PC-3 (cell line): ENCODE results near the gene DNAH2. TPM values are rescaled to one million over a fixed set of nuclear protein-coding genes. Genes with fewer than 3 reads are reported as not detected.

Experiments used
- ATAC-seq: fragments of 200-7000 bp; cut with Tn5 transposase; 2 replicates; pipeline ENCODE4 v1.9.1; 2020; ENCODE audit warnings: mild to moderate bottlenecking, moderate library complexity
- BruUV-seq: library from RNA; stranded (reverse); fragments of 400-500 nt; replicated peaks from 2 replicates; lab custom pipeline; 2021; lab: Mats Ljungman, UMichigan
- CTCF ChIA-PET: fragments of 300-600 bp; sonication (Branson Sonifier 250); formaldehyde crosslinking; loops from one replicate; lab custom pipeline; 2022; ENCODE audit warnings: antibody characterized with exemption; lab: Charles Lee
- POLR2A ChIA-PET: fragments of 300-600 bp; sonication (Branson Sonifier 250); formaldehyde crosslinking; loops from one replicate; lab custom pipeline; 2022; ENCODE audit warnings: antibody characterized with exemption; ENCODE audit not compliant: unreplicated experiment; lab: Charles Lee
- DNase-seq: peaks from one replicate; pipeline ENCODE4 v3.0.0-alpha.2; 2015
- H2AFZ ChIP-seq: fragments of 300-600 bp; sonication (generic); 2 replicates; pipeline ENCODE4 v1.6.0; 2016; ENCODE audit warnings: antibody characterized with exemption, low read length
- H3F3A ChIP-seq: fragments of 300-600 bp; sonication (generic); one replicate; pipeline ENCODE4 v1.6.0; 2017; ENCODE audit warnings: antibody characterized with exemption, low read length, control low read depth, mild to moderate bottlenecking; ENCODE audit not compliant: unreplicated experiment
- H3K27ac ChIP-seq: fragments of 300-600 bp; sonication (generic); 2 replicates; pipeline ENCODE4 v1.5.1; 2016; ENCODE audit warnings: mild to moderate bottlenecking, low read length
- H3K27me3 ChIP-seq: fragments of 300-600 bp; sonication (generic); 2 replicates; pipeline ENCODE4 v1.6.1; 2016; ENCODE audit warnings: low read length, mixed read lengths
- H3K36me3 ChIP-seq: fragments of 300-600 bp; sonication (generic); 2 replicates; pipeline ENCODE4 v1.6.1; 2016; ENCODE audit warnings: low read depth, mixed run types, low read length, mixed read lengths
- H3K4me1 ChIP-seq: fragments of 300-600 bp; sonication (generic); 2 replicates; pipeline ENCODE4 v1.5.1; 2016; ENCODE audit warnings: low read length; ENCODE audit not compliant: insufficient read depth
- H3K4me2 ChIP-seq: fragments of 300-600 bp; sonication (generic); 2 replicates; pipeline ENCODE4 v1.6.0; 2016; ENCODE audit warnings: low read length
- H3K4me3 ChIP-seq: fragments of 300-600 bp; sonication (generic); 2 replicates; pipeline ENCODE4 v1.5.1; 2016; ENCODE audit warnings: mild to moderate bottlenecking, low read length, mixed read lengths
- H3K79me2 ChIP-seq: fragments of 300-600 bp; sonication (generic); 2 replicates; pipeline ENCODE4 v1.6.1; 2017; ENCODE audit warnings: low read length, mixed read lengths
- H3K9ac ChIP-seq: fragments of 300-600 bp; sonication (generic); 2 replicates; pipeline ENCODE4 v1.6.0; 2016; ENCODE audit warnings: mild to moderate bottlenecking, low read length
- H3K9me2 ChIP-seq: fragments of 300-600 bp; sonication (generic); replicated peaks from 2 replicates; pipeline ENCODE4 v1.6.1; 2016; ENCODE audit warnings: mixed run types, low read length, mixed read lengths
- H3K9me3 ChIP-seq: fragments of 300-600 bp; sonication (generic); 2 replicates; pipeline ENCODE4 v1.6.1; 2016; ENCODE audit warnings: low read length, mixed read lengths
- H4K20me1 ChIP-seq: fragments of 300-600 bp; sonication (generic); 2 replicates; pipeline ENCODE4 v1.6.1; 2016; ENCODE audit warnings: low read length, mixed read lengths
- EZH2 ChIP-seq: fragments of 300-600 bp; sonication (generic); IDR thresholded peaks from one replicate; pipeline ENCODE4 v1.6.1; 2017; ENCODE audit warnings: antibody characterized with exemption, mild to moderate bottlenecking, low read length; ENCODE audit not compliant: unreplicated experiment
- EZH2phosphoT487 ChIP-seq: fragments of 300-600 bp; sonication (generic); IDR thresholded peaks from 2 replicates; pipeline ENCODE4 v1.6.1; 2018; ENCODE audit warnings: mild to moderate bottlenecking, antibody characterized with exemption, low read length, borderline replicate concordance
- intact Hi-C: fragments of 100-400 bp; cut with micrococcal nuclease; formaldehyde crosslinking; loops from 2 replicates; pipeline ENCODE4 v1.9.0; 2023
- total RNA-seq: library from RNA; depleted of rRNA; stranded (reverse); fragments of >200 nt; gene quantifications from 2 replicates; pipeline ENCODE4 v1.2.3, GENCODE V29; 2014
- TF ChIP-seq, protein P1 (sequence below): fragments of 300-600 bp; sonication (generic); conservative IDR thresholded peaks from 2 replicates; pipeline ENCODE4 v1.5.1; 2017; ENCODE audit warnings: antibody characterized with exemption, low read depth, mild to moderate bottlenecking, low read length

The DNAH2 gene
- total RNA-seq, 1 experiment from 2014 or later, result 0.62 TPM

DNA sequence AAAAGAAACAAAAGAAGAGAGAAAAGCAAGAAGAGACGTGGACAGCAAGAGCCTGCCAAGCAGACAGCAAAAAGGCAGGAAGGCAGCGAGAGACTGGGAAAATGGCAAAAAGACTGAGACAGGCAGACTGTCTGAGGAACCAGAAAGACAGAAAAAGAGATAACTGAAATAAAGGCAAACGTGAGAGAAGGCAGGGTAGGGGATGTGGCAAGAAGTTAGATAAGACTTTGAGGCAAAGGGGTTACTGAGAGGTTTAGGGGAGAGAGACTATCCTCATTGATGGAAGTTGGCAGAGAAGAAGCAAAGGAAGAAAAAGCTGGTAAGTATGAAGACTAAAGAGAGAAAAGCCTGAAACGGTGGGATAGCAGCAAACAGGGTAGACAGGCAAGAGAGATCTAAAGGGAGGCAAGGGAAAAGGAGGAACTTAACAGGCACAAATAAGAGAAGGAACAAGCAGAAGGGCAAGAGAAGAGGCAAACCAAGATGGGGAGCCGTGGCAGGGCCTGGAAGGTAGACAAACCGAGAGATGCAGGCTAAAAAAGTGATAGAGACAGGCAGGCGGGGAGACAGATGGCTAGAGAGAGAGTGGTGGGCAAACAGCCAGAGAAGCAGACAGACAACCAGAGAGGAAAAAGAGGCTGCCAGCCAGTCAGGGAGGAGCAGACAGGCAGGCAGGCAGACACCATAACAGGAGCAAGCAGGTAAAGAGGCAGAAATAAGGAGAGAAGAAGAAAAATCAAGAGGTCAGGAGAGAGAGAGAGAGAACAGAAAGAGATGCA is 163.9 kb downstream of the DNAH2 start:
- 0 out of 2 replicates have a peak, but pooled peaks cover 8% of the 10 kb centered on the region for H3K4me1 ChIP-seq
- no peaks in the 10 kb centered on the region for H3K36me3 ChIP-seq
- no peak for DNase-seq
- H3K4me3 ChIP-seq, result no peak overlapping the region
- peaks cover 12% of the 10 kb centered on the region for H3K79me2 ChIP-seq
- H3K27ac ChIP-seq, result no peak overlapping the region
- H3K9ac ChIP-seq, result no peak overlapping the region
- no peak overlapping the region for H2AFZ ChIP-seq
- ChIA-PET POLR2A (no interaction called here), CTCF (no interaction called here)
- intact Hi-C loops, result no loop called here
- no peaks in the 10 kb centered on the region for H3K9me3 ChIP-seq
- no peak for ATAC-seq
- H3K4me2 ChIP-seq, result no peak overlapping the region
- H3F3A ChIP-seq, result peaks cover 4% of the 10 kb centered on the region
- TF ChIP-seq EZH2, result no peak
- TF ChIP-seq EZH2phosphoT487, result no peak
- TF ChIP-seq, protein P1, sequence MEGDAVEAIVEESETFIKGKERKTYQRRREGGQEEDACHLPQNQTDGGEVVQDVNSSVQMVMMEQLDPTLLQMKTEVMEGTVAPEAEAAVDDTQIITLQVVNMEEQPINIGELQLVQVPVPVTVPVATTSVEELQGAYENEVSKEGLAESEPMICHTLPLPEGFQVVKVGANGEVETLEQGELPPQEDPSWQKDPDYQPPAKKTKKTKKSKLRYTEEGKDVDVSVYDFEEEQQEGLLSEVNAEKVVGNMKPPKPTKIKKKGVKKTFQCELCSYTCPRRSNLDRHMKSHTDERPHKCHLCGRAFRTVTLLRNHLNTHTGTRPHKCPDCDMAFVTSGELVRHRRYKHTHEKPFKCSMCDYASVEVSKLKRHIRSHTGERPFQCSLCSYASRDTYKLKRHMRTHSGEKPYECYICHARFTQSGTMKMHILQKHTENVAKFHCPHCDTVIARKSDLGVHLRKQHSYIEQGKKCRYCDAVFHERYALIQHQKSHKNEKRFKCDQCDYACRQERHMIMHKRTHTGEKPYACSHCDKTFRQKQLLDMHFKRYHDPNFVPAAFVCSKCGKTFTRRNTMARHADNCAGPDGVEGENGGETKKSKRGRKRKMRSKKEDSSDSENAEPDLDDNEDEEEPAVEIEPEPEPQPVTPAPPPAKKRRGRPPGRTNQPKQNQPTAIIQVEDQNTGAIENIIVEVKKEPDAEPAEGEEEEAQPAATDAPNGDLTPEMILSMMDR, result no peak
- no peaks in the 10 kb centered on the region for H4K20me1 ChIP-seq
- no peaks in the 10 kb centered on the region for H3K27me3 ChIP-seq
- H3K9me2 ChIP-seq, result no peaks in the 10 kb centered on the region
- no TSS peak for BruUV-seq

DNA sequence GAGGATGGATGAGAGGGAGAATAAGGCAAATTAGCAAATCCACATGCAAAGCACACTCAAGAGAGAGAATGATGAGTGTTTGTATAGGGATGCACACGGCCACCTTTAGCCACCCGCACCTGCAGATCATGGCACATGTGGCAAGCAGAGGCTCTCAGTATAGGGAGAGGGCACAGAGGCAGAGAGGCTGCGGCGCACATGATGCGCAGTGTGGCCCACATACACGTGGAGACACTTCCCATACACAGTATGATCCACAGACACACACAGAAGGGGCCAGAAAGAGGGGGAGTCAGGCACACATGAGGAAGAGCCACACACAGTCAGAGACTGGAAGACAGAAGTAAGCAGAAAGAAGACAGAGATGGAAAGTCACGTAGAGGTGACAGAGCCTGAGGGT is 164.5 kb downstream of the DNAH2 start:
- Histone ChIP-seq H3K36me3 (no peaks in the 10 kb centered on the region), H3K4me3 (no peak overlapping the region), H3K27me3 (no peaks in the 10 kb centered on the region), H2AFZ (no peak overlapping the region), H3K9ac (no peak overlapping the region), H3K9me2 (no peaks in the 10 kb centered on the region), H4K20me1 (no peaks in the 10 kb centered on the region), H3K27ac (no peak overlapping the region), H3K9me3 (no peaks in the 10 kb centered on the region), H3F3A (peaks cover 10% of the 10 kb centered on the region), H3K4me1 (0 out of 2 replicates have a peak, but pooled peaks cover 8% of the 10 kb centered on the region), H3K4me2 (no peak overlapping the region), H3K79me2 (peaks cover 14% of the 10 kb centered on the region)
- CTCF ChIA-PET, result no interaction called here
- intact Hi-C loops, result no loop called here
- BruUV-seq, result no TSS peak
- ATAC-seq (no peak), DNase-seq (no peak)
- POLR2A ChIA-PET, result no interaction called here
- TF ChIP-seq EZH2 (no peak), EZH2phosphoT487 (no peak)
- TF ChIP-seq, protein P1, result no peak

DNA sequence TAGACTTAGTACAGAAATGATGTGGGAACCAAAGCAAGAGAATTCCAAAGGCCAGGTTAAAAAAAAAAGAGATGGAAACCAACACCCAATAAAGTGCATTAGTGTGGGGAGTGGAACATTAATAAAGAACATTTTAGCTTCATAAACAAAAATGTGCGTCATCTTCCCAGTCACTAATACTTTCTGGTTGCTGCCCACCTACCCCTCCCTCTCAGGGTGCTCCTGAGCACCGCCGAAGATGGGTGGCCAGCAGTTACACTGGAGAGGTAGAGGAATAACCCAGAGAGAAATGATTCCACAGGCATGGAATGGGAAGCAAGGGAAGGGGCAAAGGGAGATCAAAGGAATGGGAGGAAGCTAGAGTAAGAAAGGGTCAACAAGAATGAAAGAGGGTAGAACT is 165.1 kb downstream of the DNAH2 start:
- no peak for TF ChIP-seq EZH2phosphoT487
- no peak for TF ChIP-seq EZH2
- TF ChIP-seq, protein P1, result no peak
- intact Hi-C loops, result no loop called here
- no peaks in the 10 kb centered on the region for H3K9me2 ChIP-seq

More for the DNA sequence above, 165.1 kb downstream of the DNAH2 start:
- Histone ChIP-seq H3K4me2 (no peak overlapping the region), H3K9me3 (no peaks in the 10 kb centered on the region), H3F3A (peaks cover 11% of the 10 kb centered on the region), H3K9ac (no peak overlapping the region), H2AFZ (no peak overlapping the region), H3K4me3 (no peak overlapping the region), H4K20me1 (no peaks in the 10 kb centered on the region), H3K27me3 (no peaks in the 10 kb centered on the region), H3K27ac (no peak overlapping the region), H3K36me3 (no peaks in the 10 kb centered on the region), H3K4me1 (0 out of 2 replicates have a peak, but pooled peaks cover 8% of the 10 kb centered on the region), H3K79me2 (peaks cover 14% of the 10 kb centered on the region)
- DNase-seq (no peak), ATAC-seq (no peak)
- BruUV-seq, result no TSS peak
- POLR2A ChIA-PET, result no interaction called here
- CTCF ChIA-PET, result no interaction called here
